Natural killer cell treated with Interleukin-12 subunit alpha and Interleukin-12 subunit beta and Interleukin-15 and Interleukin-18, amount 100 ng/mL, for 72 hours (primary cell): ENCODE results near the gene KCNA2. TPM values are rescaled to one million over a fixed set of nuclear protein-coding genes. Genes with fewer than 3 reads are reported as not detected.

Experiments
- ATAC-seq, 2 donors: fragments of 150-1000 bp; cut with Tn5 transposase in 1 of 2; sonication (Bioruptor Pico), chemical (Tn5 transposase) in 1 of 2; 2 replicates each; pipeline ENCODE4 v1.10.0; 2021
- DNase-seq: peaks from one replicate; pipeline ENCODE4 v3.0.0; 2022; ENCODE audit warnings: low spot score
- H3K27ac Mint-ChIP-seq, 2 donors: 1 replicate in 1 of 2; 2 replicates in 1 of 2; pipeline ENCODE4 v1.8.0; 2022; ENCODE audit warnings: mixed read lengths in 2 of 2, mild to moderate bottlenecking in 1 of 2, moderate library complexity in 1 of 2
- H3K27me3 Mint-ChIP-seq, 2 donors: 1 replicate in 1 of 2; 2 replicates in 1 of 2; pipeline ENCODE4 v1.8.0; 2022; ENCODE audit warnings: mixed read lengths in 2 of 2
- H3K36me3 Mint-ChIP-seq: one replicate; pipeline ENCODE4 v1.8.0; 2022; ENCODE audit warnings: mixed read lengths
- H3K4me1 Mint-ChIP-seq, 2 donors: 1 replicate in 1 of 2; 2 replicates in 1 of 2; pipeline ENCODE4 v1.8.0; 2022; ENCODE audit warnings: low read depth in 2 of 2, mixed read lengths in 2 of 2, mild to moderate bottlenecking in 1 of 2
- H3K4me3 Mint-ChIP-seq: one replicate; pipeline ENCODE4 v1.8.0; 2022; ENCODE audit warnings: mixed read lengths
- H3K9me3 Mint-ChIP-seq: 2 replicates; pipeline ENCODE4 v1.8.0; 2022; ENCODE audit warnings: mixed read lengths
- total RNA-seq, 2 donors: library from RNA; stranded (reverse); gene quantifications; one replicate each; pipeline ENCODE4 v1.2.3, GENCODE V29; 2022

Gene KCNA2
- total RNA-seq, 2 donors from 2014 or later, result 0.62 to 0.92 TPM

DNA sequence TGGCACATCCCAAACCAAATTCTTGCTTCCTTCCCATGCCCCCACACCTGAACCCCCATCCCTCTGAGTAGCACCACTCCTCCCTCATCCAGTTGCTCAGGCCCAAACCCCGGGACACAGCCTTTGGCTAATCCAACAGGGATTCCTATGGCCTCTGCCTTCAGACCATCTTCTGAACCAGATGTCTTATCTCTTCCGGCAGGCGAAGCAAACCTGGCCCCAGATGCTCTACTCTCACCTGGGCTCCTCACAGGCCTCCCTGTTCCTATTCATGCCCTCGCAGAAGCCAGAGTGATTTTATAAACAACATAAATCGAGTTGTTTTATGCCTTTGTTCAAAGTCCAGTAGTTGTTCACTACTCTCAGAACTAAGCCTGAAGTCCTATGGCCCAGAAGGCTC, 12.5 kb upstream of the KCNA2 start:
- DNase-seq (no peak), ATAC-seq (no peak)
- Mint-ChIP-seq H3K27me3 (peaks cover 22 to 27% of the 10 kb centered on the region in 2 donors), H3K9me3 (no peaks in the 10 kb centered on the region), H3K36me3 (no peaks in the 10 kb centered on the region), H3K4me3 (no peak overlapping the region), H3K27ac (peak overlapping the region; percentile 72 to 87), H3K4me1 (peaks cover 29 to 33% of the 10 kb centered on the region in 2 donors)

DNA sequence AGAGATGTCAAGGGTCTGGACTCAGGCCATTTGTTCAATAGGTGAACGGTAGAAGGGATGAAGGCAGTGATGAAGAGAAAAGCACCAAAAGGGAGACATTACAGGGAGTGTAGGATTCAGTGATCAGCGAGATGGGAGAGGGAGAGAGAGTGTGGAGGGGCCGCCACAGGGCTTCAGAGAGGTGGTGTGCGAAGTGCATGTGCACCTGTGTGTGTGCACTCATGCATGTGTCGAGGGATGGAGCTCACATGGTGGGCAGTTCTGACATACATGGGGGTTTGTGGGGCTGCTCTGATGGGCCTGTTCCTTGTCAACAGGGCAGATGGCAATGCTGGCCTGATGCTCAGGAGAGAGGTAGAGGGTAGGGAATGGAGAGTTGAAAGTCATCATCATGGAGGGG, 11.4 kb upstream of the KCNA2 start:
- peaks cover 26 to 27% of the 10 kb centered on the region in 2 donors for H3K27me3 Mint-ChIP-seq
- H3K4me1 Mint-ChIP-seq, result peaks cover 29 to 33% of the 10 kb centered on the region in 2 donors
- H3K27ac Mint-ChIP-seq, result peak overlapping the region; percentile 1 to 50
- no peak overlapping the region for H3K4me3 Mint-ChIP-seq
- H3K9me3 Mint-ChIP-seq, result no peaks in the 10 kb centered on the region
- ATAC-seq, result no peak
- no peaks in the 10 kb centered on the region for H3K36me3 Mint-ChIP-seq
- no peak for DNase-seq

DNA sequence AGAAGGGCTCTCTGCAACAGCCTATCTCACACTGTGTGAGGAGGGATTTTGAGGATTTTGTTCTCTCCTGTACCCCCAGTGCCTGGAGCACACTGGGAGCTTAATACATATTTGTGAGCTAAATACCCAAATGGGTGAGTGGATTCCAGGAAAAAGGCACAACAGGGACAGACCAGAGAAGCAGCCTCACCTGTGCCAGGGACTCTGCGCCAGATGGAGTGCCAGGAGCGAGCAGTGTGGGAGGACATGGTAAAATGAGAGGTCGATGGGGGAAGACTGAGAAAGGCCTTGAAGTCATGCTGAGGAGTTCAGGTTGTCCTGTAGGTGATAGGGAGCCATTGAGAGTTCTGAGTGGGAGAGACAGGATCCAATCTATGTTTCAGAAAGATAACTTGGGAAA, 11.0 kb upstream of the KCNA2 start:
- no peak overlapping the region for H3K4me3 Mint-ChIP-seq
- no peaks in the 10 kb centered on the region for H3K9me3 Mint-ChIP-seq
- H3K27me3 Mint-ChIP-seq, result peaks cover 27 to 28% of the 10 kb centered on the region in 2 donors

DNA sequence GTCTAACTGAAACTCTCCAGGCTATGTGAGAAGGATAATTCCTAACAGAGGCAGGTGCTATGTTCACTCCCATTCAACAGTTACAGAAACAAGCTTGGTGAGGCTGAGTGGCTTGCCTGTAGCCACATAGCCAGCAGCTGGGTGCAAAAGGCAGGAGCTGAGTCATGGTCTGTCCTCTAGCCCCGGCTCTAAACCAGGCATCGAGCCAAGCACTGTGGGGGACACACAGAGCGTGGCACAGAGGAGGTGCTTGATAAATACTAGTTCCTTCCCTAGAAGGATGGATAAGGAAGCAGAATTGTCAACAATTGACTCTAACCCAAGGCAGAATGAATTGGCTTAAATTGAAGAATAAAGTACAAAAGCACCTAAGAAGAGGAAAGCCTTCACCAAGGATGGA, 10.4 kb upstream of the KCNA2 start:
- peaks cover 27 to 28% of the 10 kb centered on the region in 2 donors for H3K27me3 Mint-ChIP-seq
- H3K9me3 Mint-ChIP-seq, result no peaks in the 10 kb centered on the region
- peaks cover 29 to 33% of the 10 kb centered on the region in 2 donors for H3K4me1 Mint-ChIP-seq
- H3K36me3 Mint-ChIP-seq, result no peaks in the 10 kb centered on the region
- H3K27ac Mint-ChIP-seq, result peak overlapping the region in 1 of 2 donors; percentile 73
- no peak overlapping the region for H3K4me3 Mint-ChIP-seq
- no peak for DNase-seq
- ATAC-seq, result no peak

More for the DNA sequence above, 11.0 kb upstream of the KCNA2 start:
- H3K36me3 Mint-ChIP-seq, result no peaks in the 10 kb centered on the region
- DNase-seq (no peak), ATAC-seq (no peak)
- H3K4me1 Mint-ChIP-seq, result peaks cover 29 to 33% of the 10 kb centered on the region in 2 donors
- H3K27ac Mint-ChIP-seq, result peak overlapping the region in 1 of 2 donors; percentile 50

DNA sequence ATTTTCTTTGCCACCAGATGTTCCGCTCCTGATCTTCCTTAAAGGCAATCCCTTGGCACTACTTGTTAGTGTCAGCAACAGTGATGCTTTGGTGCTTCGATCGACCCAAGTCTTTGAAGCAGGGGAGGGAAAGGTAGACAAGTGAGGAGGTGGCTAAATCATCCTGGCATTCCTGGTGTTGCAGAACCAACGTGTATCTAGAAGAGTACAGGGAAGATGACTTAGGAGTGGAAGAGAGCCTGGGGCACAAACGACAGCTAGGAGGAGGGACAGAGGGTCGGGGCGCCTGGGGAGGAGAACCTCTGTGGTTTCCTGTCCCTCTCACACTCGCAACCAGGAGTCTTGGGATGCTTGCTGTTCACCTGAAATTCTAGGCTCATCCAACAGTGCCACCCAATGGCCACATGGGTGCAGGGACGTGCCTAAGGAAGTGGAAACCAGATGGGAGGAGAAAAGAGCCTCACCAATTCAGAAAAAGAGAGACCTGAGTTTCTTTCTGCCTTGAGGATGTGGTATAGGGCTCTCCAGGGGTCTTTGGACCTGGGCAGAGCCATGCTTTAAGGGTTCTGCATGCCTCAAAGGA, 9.5 kb upstream of the KCNA2 start:
- H3K9me3 Mint-ChIP-seq, result no peaks in the 10 kb centered on the region
- no peak for ATAC-seq
- H3K36me3 Mint-ChIP-seq, result no peaks in the 10 kb centered on the region
- H3K4me3 Mint-ChIP-seq, result no peak overlapping the region
- DNase-seq, result no peak
- H3K27ac Mint-ChIP-seq, result no peak overlapping the region
- peaks cover 28 to 31% of the 10 kb centered on the region in 2 donors for H3K4me1 Mint-ChIP-seq
- peaks cover 21 to 30% of the 10 kb centered on the region in 2 donors for H3K27me3 Mint-ChIP-seq

GRCh38 chr1:110612060-110612745, 6.0 kb upstream of the KCNA2 start:
- ATAC-seq (no peak), DNase-seq (no peak)
- no peak overlapping the region for H3K4me3 Mint-ChIP-seq
- H3K4me1 Mint-ChIP-seq, result peaks cover 3 to 7% of the 10 kb centered on the region in 2 donors
- peaks cover 36 to 39% of the 10 kb centered on the region in 2 donors for H3K27me3 Mint-ChIP-seq
- H3K9me3 Mint-ChIP-seq, result no peaks in the 10 kb centered on the region
- H3K36me3 Mint-ChIP-seq, result no peaks in the 10 kb centered on the region
- H3K27ac Mint-ChIP-seq, result no peak overlapping the region

GRCh38 chr1:110610696-110611286, 4.6 kb upstream of the KCNA2 start:
- Mint-ChIP-seq H3K4me3 (no peak overlapping the region), H3K27ac (no peak overlapping the region), H3K9me3 (no peaks in the 10 kb centered on the region), H3K4me1 (peaks cover 0 to 7% of the 10 kb centered on the region in 2 donors), H3K27me3 (peaks cover 28 to 39% of the 10 kb centered on the region in 2 donors), H3K36me3 (no peaks in the 10 kb centered on the region)
- ATAC-seq (no peak), DNase-seq (no peak)

GRCh38 chr1:110610084-110610483, 3.9 kb upstream of the KCNA2 start:
- H3K27ac Mint-ChIP-seq, result no peak overlapping the region
- H3K36me3 Mint-ChIP-seq, result no peaks in the 10 kb centered on the region
- ATAC-seq (peak in 1 of 2 donors; percentile 61), DNase-seq (no peak)
- peaks cover 31 to 42% of the 10 kb centered on the region in 2 donors for H3K27me3 Mint-ChIP-seq
- no peak overlapping the region for H3K4me3 Mint-ChIP-seq
- H3K4me1 Mint-ChIP-seq, result peaks cover 0 to 3% of the 10 kb centered on the region in 2 donors
- no peaks in the 10 kb centered on the region for H3K9me3 Mint-ChIP-seq

DNA sequence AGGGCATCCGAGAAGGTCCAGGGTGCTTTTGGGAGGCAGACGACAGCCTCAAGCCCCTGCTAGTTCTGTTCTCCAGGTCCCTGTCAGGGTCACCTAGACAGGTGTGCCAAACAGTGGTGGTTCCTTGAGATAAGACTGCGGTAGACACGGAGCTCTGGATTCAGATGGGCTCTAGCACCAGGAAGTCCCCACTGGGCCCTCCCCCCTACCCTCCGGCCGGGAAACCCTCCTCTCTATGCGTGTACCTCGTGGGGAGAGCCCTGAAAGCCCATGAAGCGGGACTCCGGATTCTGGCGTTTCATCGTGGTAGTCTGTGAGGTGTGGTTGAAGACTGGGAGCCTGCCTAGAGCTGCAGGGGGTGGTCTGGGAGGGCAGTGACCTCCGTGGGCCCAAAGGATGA, 2.1 kb upstream of the KCNA2 start:
- DNase-seq (no peak), ATAC-seq (no peak)
- H3K27me3 Mint-ChIP-seq, result peaks cover 40 to 49% of the 10 kb centered on the region in 2 donors
- no peaks in the 10 kb centered on the region for H3K36me3 Mint-ChIP-seq
- H3K4me3 Mint-ChIP-seq, result no peak overlapping the region
- H3K27ac Mint-ChIP-seq, result no peak overlapping the region
- peaks cover 0 to 3% of the 10 kb centered on the region in 2 donors for H3K4me1 Mint-ChIP-seq
- H3K9me3 Mint-ChIP-seq, result no peaks in the 10 kb centered on the region

- ATAC-seq (no peak), DNase-seq (no peak)
- H3K27ac Mint-ChIP-seq, result no peak overlapping the region
- H3K36me3 Mint-ChIP-seq, result no peaks in the 10 kb centered on the region
- peaks cover 40 to 51% of the 10 kb centered on the region in 2 donors for H3K27me3 Mint-ChIP-seq
- H3K4me1 Mint-ChIP-seq, result peaks cover 0 to 3% of the 10 kb centered on the region in 2 donors
- no peaks in the 10 kb centered on the region for H3K9me3 Mint-ChIP-seq
- peak overlapping the region; percentile 27 for H3K4me3 Mint-ChIP-seq
Observed at GRCh38 chr1:110607536-110608230, 1.5 kb upstream of the KCNA2 start.

DNA sequence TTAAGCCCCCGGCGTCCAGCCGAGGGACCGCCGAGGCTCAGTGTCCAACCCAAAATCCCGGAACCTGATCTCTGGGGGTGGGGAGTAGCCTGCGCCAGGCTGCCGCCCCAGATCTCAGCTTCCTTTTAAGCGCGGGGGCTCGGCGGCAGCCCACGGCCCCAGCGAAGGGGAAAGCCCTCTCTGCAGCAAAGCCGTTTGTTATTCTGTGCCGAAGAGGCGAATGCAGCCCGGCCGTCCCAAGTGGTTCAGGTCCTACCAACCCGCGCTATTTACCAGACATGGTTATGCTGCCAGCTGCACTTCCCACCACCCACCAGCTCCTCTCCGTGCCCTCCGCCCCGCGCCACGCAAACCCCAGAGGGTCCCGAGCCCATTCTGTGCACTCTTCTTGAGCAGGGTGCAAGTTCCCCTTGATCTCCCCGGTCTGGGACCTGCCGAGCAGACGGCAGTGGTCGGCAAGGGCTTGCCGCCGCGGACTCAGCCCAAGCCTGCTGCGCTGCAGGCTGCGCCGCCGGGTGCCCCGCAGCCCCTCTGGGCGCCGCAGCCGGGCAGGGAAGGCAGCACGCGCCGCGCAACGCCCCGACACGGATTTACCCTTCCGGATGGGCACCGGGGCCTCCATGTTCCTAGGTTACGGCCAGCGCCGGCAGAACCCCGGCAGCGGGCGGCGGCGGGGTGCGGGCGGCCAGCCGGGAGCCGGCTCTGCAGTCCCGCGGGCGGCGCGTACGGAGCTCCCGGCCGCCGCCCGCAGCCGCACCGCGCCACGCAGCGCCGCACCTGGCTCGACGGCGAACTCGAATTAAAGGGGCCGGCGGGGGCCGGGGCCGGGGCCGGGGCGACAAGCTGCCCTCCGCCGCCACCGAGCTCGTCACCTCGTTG, 738 bp upstream of the KCNA2 start:
- Mint-ChIP-seq H3K36me3 (no peaks in the 10 kb centered on the region), H3K4me1 (peaks cover 0 to 3% of the 10 kb centered on the region in 2 donors), H3K27ac (no peak overlapping the region), H3K9me3 (no peaks in the 10 kb centered on the region), H3K4me3 (peak overlapping the region; percentile 32), H3K27me3 (peaks cover 38 to 51% of the 10 kb centered on the region in 2 donors)
- DNase-seq, result no peak
- ATAC-seq, result peak; percentile 28 to 29

GRCh38 chr1:110605446-110605845, 712 bp downstream of the KCNA2 start:
- Mint-ChIP-seq H3K27me3 (peaks cover 34 to 51% of the 10 kb centered on the region in 2 donors), H3K4me3 (no peak overlapping the region)

GRCh38 chr1:110604586-110605148, 1.5 kb downstream of the KCNA2 start:
- DNase-seq (no peak), ATAC-seq (no peak)
- H3K4me1 Mint-ChIP-seq, result peaks cover 0 to 3% of the 10 kb centered on the region in 2 donors
- no peaks in the 10 kb centered on the region for H3K9me3 Mint-ChIP-seq
- H3K36me3 Mint-ChIP-seq, result no peaks in the 10 kb centered on the region
- no peak overlapping the region for H3K4me3 Mint-ChIP-seq
- no peak overlapping the region for H3K27ac Mint-ChIP-seq
- peaks cover 34 to 47% of the 10 kb centered on the region in 2 donors for H3K27me3 Mint-ChIP-seq

More at GRCh38 chr1:110605446-110605845, 712 bp downstream of the KCNA2 start:
- DNase-seq (no peak), ATAC-seq (no peak)
- Mint-ChIP-seq H3K9me3 (no peaks in the 10 kb centered on the region), H3K36me3 (no peaks in the 10 kb centered on the region), H3K27ac (no peak overlapping the region), H3K4me1 (peaks cover 0 to 3% of the 10 kb centered on the region in 2 donors)
